ENCODE data around the gene ONECUT2.
A peak's percentile ranks its signal among the peaks of the same experiment; 100 is the strongest.

ONECUT2 gene

DNA sequence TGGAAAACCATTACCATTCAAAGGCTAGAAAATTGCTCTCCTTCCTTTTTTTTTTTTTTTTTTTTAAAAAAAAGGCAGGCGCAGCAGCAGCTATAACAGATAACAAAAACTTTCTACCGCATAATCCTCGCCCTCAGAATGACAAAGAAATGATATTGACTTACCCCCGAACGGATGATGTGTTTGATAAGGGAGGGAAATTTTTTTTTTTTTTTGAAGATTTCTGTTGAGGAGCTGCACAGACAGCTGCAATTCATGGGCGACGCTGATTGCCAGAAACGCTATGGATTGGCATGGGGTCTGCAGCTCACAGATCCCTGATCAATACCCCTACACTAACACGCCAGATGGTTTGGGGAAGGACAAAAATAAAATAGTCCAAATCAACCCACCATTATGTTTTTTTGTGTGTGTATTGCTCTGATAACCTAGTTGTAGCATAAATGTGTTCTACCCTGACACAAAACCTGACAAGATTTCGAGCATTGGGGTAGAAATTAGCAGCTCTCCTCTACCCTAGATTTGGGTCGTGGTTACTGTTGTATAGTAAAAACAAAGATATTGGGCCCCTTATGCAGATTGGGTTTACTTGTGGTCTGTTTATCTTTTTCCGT, 3.6 kb upstream of the ONECUT2 start:
- no peak for DNase-seq

DNA sequence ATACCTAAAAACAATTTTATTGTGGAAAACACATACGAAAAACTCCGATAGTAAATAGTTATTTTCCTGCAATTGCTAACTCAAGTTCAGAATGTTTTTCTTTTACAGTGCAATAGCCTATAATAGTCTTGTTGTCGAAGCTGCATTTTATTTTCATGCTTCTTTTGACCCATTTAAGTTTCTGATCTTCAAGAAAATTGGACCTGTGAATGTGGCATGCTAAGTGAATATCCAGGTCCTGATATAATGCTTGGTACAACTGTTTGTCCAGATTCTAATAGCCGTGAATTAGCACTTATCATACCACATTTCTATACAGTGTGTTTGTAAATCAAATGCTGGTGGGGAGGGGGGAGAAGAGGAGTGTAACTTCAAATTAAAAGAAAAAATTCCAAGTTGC, 3.0 kb upstream of the ONECUT2 start:
- DNase-seq = no peak

DNA sequence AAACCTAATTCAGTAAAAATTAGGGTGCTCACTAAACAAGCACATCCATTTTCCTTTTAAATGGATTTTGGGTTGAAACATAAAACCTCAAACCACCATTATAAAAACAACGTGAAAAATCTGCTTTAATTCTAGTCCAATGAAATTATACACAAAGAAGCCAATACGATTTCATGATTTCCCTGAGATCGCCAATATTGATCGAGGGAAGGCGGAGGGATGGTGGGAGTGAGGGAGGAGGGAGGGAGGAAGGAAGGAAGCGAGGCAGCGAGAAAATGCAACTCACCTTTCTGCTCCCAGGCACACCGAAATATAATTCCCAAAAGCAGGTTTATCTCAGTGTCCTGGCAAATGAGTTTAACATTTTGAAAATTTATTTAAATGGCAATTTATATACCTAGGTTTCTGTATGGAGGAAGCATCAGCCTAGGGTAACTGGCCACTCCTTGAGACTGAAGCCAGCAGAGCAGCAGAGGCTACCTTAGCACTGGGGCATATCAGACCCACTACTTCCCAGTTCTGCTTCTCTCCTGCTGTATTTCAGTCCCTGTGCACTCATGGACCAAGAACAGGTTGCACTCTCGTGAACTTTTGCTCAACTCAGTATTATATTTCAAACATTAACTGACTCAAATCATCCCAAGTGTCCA, 2.3 kb upstream of the ONECUT2 start:
- no peak for DNase-seq

DNA sequence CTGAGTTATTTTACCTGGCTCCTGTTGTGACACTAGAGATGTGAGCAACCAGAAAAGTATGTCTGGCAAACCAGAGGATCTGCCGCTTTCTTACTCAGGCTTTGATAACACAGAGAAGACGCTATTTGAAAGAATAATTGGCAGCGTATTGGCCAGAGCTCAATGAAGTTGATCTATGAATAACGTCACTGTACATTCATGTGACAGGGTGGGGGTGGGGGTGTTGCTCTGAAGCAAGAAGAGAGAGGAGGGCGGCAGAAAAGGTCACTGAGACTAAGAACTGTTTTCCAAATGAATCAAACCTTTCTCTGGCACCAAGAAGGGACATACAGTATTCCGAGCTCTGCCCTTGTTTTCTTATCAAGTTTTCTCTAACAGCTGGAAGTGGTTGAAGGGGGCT, 1.7 kb upstream of the ONECUT2 start:
- no peak for DNase-seq

DNA sequence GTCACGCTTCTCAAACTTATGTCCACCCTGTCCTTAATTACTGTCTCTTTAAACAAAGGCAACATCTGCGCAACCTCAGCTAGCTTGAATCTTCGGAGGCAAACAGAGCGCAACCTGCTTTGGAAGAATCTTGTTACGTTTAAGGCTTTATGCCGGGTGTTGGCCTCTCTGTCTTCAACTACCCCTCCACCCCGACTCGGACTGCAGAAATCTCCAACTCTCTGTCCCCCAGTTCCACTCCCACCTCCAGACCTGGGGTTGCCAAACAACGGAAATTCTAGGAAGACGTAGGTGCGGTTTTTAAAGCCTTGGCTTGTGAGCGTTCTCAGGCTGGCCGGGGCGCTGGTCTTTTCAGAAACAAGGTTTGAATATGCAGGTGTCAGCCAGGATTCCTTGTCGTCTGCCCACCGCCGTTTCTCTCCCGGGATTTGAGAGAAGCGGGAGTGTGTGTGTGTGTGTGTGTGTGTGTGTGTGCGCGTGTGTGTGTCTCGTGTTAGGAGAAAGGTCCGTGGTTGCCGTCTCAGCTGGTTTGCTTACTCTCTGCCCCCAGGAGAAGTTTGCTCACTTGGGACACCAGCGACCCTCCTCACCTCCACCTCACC, 1.1 kb upstream of the ONECUT2 start:
- no peak for DNase-seq

DNA sequence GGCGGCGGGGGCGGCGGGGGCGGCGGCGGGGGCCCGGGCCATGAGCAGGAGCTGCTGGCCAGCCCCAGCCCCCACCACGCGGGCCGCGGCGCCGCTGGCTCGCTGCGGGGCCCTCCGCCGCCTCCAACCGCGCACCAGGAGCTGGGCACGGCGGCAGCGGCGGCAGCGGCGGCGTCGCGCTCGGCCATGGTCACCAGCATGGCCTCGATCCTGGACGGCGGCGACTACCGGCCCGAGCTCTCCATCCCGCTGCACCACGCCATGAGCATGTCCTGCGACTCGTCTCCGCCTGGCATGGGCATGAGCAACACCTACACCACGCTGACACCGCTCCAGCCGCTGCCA, 644 bp downstream of the ONECUT2 start:
- DNase-seq = no peak

DNA sequence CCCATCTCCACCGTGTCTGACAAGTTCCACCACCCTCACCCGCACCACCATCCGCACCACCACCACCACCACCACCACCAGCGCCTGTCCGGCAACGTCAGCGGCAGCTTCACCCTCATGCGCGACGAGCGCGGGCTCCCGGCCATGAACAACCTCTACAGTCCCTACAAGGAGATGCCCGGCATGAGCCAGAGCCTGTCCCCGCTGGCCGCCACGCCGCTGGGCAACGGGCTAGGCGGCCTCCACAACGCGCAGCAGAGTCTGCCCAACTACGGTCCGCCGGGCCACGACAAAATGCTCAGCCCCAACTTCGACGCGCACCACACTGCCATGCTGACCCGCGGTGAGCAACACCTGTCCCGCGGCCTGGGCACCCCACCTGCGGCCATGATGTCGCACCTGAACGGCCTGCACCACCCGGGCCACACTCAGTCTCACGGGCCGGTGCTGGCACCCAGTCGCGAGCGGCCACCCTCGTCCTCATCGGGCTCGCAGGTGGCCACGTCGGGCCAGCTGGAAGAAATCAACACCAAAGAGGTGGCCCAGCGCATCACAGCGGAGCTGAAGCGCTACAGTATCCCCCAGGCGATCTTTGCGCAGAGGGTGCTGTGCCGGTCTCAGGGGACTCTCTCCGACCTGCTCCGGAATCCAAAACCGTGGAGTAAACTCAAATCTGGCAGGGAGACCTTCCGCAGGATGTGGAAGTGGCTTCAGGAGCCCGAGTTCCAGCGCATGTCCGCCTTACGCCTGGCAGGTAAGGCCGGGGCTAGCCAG, 1.2 kb downstream of the ONECUT2 start:
- no peak for DNase-seq

DNA sequence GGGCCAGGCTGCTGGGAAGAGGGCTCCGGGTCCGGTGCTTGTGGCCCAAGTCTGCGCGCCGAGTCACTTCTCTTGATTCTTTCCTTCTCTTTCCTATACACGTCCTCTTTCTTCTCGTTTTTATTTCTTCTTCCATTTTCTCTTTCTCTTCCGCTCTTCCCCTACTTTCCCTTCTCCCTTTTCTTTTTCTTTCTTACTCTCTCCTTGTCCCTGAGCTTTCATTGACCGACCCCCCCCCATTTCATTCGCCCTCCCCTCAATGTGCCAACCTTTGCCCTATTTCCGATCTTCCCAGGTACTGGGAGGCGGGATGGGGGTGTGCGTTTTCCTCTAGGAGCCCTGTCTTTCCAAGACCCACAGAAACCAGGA, 1.8 kb downstream of the ONECUT2 start:
- DNase-seq = no peak

DNA sequence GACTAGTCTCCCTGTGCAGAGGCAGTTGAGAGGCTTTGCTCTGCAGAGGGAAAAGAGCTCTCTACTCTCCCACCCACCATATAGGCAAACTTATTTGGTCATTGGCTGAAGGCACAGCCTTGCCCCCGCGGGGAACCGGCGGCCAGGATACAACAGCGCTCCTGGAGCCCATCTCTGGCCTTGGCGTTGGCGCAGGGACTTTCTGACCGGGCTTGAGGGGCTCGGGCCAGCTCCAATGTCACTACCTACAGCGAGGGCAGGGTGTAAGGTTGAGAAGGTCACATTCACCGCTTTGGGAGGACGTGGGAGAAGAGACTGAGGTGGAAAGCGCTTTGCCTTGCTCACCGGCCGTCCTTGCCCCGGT, 2.2 kb downstream of the ONECUT2 start:
- DNase-seq = peak in 1 of 2 experiments; percentile 66

DNA sequence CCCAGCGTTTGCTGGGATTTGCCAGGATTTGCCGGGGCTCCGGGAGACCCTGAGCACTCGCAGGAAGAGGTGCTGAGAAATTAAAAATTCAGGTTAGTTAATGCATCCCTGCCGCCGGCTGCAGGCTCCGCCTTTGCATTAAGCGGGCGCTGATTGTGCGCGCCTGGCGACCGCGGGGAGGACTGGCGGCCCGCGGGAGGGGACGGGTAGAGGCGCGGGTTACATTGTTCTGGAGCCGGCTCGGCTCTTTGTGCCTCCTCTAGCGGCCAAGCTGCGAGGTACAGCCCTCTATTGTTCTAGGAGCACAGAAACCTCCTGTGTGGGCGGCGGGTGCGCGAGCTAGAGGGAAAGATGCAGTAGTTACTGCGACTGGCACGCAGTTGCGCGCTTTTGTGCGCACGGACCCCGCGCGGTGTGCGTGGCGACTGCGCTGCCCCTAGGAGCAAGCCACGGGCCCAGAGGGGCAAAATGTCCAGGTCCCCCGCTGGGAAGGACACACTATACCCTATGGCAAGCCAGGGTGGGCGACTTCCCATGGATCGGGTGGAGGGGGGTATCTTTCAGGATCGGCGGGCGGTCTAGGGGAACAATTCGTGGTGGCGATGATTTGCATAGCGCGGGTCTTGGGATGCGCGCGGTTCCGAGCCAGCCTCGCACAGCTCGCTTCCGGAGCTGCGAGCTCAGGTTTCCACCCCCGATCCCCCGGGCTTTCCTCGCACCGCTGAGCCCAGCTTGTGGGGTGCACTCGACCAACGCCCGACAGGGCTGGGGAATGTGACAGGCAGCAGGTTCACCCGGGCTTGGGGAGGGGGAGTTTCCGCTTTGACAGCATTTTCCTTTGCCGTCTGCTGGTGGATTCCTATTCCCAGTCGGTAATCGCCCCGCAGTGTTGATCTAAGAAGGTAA, 2.8 kb downstream of the ONECUT2 start:
- DNase-seq = peak; percentile 82 to 89

DNA sequence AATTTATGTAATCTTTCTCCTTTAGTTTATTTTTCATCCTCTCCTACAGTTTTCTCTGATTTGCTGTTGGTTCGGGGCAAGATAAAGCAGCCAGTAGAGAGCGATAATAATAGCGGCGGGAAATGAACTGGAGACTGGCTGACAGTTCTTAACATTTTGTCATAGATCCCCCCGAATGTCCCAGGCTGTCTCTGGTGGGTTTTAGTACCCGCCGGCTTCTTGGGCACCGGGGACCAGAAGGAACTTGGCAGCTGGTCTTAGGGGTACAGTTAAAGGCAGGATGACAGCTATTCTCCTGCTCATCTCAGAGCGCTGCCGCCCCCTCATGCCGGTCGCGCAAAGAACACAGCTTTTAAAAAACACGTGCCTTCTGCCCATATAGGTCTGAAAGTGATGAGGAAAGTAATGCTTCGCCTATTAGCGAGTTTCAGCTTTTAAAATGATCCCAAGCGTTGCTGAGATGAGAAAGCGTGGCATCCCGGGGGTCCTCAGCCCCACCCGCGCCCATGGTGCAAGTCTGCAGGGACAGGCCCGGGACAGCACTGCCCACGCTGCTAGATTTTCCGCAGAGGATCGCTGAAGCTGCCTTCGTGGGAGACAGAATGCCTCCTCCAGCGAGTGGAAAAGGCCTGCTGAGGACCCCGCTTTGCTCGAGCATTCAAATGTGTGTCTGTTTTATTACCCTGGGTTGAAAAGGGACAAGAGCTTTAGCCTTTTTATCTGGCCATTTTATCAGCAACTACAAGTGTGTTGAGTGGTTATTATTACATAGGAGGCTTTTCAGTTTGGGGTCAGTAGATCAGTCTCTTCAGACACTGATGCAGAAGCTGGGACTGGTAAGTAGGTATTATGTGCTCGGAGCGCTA, 3.8 kb downstream of the ONECUT2 start:
- no peak for DNase-seq

DNA sequence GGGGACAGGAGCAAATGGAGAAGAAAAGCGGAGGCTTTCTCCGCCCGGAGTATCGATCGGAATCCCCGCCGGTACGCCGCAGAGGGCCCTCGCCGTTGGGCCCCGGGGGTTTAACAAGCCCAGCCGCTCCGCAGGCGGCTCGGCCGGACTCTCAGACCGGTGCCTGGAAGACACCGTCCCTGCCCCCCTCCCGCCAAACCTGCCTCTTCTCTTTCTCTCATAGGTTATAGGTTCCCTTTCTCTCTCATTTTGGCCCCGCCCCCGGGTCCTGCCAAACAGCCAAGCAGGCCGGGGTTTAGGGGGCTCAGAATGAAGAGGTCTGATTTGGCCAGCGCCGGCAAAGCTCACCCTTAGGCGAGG, 4.4 kb downstream of the ONECUT2 start:
- no peak for DNase-seq

DNA sequence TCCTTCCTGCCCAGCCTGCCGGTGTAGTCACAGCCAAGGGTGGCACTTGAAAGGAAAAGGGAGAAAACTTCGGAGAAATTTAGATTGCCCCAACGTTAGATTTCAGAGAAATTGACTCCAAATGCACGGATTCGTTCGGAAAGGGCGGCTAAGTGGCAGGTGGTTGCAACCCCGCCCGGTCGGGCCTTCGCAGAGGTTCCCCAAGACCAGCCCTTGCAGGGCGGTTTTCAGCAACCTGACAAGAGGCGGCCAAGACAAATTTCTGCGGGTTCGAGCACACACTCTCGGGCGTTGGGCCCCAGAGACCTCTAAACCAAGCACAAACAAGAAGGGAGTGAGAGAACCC, 4.8 kb downstream of the ONECUT2 start:
- no peak for DNase-seq

DNA sequence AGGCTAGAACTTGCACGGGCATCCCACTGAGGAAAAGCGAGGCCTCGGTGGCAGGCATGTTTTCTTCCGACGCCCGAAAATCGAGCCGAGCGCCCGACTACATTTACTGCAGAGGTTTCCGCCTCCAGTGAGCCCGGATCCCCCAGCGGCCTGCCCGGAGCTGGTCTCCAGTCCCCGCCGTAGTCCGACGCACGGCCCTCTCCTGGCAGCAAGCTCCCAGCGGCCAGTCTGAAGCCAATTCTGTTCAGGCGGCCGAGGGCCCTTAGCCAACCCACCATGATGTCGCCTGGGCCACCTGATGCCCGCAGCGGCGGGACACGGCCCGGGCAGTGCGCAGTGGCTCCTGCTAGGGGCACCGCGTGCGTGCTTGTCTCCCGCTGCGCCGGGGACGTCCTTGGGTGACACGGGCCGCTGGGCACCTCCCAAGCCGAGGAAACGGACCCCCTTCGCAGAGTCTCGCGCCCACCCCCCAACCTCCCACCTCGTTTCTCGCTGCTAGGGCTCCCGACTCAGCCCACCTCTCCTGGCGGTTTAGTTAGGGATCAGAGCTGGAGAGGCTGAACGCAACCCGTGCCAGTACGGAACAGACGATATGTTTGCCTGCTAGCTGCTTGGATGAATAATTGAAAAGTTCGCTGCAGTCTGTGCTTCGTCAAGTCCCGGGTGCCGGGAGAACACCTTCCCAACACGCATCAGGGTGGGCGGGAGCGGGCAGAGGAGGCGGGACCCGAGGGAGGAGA, 5.3 kb downstream of the ONECUT2 start:
- no peak for DNase-seq

DNA sequence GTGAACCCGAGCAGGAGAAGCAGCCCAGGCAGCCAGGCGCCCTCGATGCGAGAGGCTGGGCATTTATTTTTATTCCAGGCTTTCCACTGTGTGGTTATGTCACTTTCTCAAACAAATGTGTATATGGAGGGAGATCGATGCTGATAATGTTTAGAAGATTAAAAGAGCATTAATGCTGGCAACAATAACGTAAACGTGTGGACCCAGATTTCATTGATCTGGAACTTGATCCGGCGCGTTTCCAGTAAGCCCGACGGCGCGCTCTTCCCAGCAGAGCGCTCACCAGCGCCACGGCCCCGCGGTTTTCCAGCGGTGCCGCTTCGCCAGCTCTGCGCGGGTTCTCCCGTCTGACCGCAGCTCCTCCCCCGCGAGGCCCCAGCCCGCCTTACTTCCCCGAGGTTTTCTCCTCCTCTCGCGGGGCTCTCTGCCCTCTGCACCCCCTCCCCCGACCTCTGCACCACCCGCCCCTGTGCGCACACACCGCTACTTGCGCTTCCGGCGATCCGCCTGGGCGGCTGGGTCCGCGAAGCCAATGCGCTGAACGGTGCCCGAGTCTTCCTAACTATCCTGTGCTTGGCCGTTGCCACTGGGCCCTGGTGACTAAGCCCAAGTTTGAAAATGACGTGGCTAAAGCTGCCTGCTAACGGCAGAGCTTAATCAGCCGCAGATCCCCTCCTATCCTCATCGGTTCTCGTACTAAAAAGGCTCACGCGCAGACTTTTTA, 6.1 kb downstream of the ONECUT2 start:
- DNase-seq = no peak

DNA sequence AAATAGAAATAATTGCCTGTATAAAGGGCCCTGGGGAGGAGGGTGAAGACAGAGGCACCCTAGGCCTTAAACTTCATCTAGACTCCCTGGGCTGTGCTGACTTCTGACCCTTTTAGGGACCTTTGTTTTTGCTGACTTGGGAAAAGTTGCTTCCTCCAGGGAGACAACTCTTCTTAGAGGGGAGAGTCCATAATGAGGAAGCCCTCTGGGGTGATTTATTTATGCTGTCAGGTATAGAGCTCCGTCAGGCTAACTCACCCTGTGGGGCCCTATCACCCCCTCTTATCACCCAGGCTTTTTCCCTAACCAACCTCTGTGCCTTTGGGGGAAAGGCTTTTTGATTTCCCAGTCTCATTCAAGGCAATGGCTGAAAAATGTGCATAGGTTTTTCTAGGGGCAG, 8.1 kb downstream of the ONECUT2 start:
- DNase-seq = no peak

DNA sequence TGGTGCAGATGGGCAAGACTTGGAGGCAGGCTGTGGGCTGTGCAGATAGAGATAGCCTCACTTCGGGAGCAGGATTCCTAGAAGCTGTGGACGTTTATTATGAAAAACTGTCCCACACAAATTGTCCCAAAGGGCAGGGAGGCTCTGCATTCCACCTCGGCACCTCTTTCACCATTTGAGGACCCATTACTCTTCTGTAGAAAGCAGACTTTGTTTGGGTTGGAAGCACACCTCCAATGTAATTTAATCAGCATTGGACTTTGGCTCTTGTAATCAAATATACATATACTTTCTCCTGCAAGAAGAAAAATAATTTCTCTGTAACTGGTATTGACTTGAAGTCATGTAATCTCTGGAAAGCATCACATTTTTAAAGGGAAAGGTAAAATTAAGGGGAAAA, 8.5 kb downstream of the ONECUT2 start:
- DNase-seq = no peak

DNA sequence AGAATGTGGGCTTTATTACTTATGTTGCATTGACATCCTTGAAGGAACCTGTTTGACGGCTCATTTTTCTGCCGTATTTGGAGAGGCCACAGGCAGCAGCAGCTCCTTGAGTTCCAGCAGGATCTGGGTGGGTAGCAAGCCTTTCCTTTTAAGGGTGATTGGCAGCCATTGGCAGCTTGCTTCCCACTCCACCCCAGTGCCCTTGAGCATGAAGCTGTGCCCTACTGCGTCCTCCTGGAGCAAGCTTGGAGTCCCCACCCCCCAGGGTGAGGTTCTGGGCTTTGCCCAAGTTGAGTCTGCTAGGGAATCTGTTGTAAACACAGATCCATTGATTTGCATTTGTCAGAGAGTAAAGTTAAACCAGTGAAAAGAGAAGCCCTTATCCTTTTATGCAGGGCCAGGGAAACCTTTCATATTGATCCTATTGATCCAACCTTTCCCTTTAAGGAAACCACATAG, 9.2 kb downstream of the ONECUT2 start:
- DNase-seq = no peak

DNA sequence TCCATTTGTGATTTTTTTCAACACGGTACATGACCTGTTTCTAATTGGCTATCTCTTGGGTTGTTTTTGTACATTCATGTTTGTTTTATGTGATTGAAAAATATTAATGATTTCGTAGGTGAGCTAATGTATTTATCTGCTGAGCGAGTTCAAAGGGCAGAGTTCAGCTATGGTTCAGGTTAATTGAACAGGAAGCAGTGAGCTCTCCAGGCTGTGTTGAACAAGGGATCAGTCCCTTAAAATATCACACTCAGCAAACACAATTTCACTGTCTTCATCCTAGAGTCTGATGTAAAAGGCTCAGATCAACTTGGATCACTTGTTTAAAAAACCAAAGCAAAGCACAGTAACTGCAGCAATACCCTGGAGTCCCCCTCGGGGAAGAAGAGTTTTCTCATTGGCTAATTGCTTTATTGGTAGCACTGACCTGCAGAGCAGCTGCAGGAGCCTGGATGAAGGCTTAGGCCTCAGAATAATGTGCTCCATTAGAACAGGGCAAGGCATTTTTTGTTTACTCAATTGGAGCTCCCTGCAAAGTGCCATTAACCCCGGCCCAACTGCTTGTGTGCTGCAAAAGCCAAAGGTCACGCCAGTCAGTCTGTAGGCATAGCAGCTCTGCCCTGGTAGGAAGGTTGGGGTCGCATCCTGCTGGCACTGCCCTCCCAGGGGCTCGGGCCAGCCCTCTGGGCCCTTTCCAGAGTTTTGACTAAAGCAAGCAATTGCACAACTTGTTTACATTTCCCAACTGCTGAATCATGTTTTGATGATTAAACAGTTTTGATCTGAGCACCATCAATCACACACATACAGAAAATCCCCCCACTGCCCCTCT, 10.5 kb downstream of the ONECUT2 start:
- no peak for DNase-seq

DNA sequence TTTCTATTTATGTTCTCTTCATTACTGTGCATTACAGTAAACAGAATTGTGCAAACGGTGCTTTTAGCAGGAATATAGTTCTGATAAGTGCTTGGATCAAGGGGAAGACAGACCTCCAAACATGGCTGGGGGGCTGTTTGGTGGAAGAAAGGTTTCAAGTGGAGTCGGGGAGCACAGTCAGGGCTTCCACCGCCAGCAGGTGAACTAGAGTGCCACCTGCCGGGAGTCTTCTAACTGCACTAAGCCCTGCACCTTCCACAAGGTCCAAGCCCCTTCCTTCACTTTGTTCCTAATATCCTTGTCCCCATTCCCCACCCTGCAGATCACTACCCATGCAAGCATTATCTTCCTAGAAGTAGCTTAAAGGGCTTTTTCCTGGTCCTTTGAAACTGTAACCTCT, 11.1 kb downstream of the ONECUT2 start:
- peak in 1 of 2 experiments; percentile 38 for DNase-seq

Measured in NCI-H1930 (cell line).